Colonic mucosa (tissue), 4 donors: ENCODE data around the gene MTSS2. TPM values are rescaled to one million over a fixed set of nuclear protein-coding genes. Genes with fewer than 3 reads are reported as not detected.

ENCODE experiments used
- DNase-seq: peaks from one replicate; pipeline ENCODE4 v3.0.0-alpha.2; 2020
- H3K27ac ChIP-seq: fragments of 200-600 bp; one replicate; pipeline ENCODE4 v1.8.0; 2021
- H3K27me3 ChIP-seq: fragments of 200-600 bp; one replicate; pipeline ENCODE4 v1.8.0; 2021
- H3K36me3 ChIP-seq: fragments of 200-600 bp; one replicate; pipeline ENCODE4 v1.8.0; 2021
- H3K4me1 ChIP-seq: fragments of 200-600 bp; one replicate; pipeline ENCODE4 v1.8.0; 2021; ENCODE audit warnings: mild to moderate bottlenecking
- H3K4me3 ChIP-seq: fragments of 200-600 bp; one replicate; pipeline ENCODE4 v1.8.0; 2021
- H3K9ac ChIP-seq, 2 donors: one replicate each; pipeline ENCODE4 v1.7.0; 2013; ENCODE audit warnings: control low read depth in 2 of 2, low read depth in 2 of 2, low read length in 2 of 2
- H3K9me3 ChIP-seq: fragments of 200-600 bp; one replicate; pipeline ENCODE4 v1.8.0; 2021
- intact Hi-C: fragments of 100-400 bp; cut with DNase I; formaldehyde crosslinking; loops from one replicate; pipeline ENCODE4 v1.14.1; 2022
- total RNA-seq, 2 donors: library from RNA; stranded (reverse); fragmentation: NEBNext Ultra II Directional in 1 of 2; extraction: Animal tissue kit (Norgen Biotek cat#: 25700) in 1 of 2; gene quantifications; one replicate each; pipeline ENCODE4 v1.2.1, GENCODE V29; 2021
- TF ChIP-seq, protein P1 (sequence below): fragments of 200-600 bp; IDR thresholded peaks from one replicate; pipeline ENCODE4 v1.8.0; 2022; ENCODE audit warnings: antibody characterized with exemption, mild to moderate bottlenecking
- donor health status: healthy.
- donor health status: DM: no; HTN: no; CAD: no.
- donor health status: DM: no; HTN: no; CAD: no.

The MTSS2 gene
- total RNA-seq, 2 donors from 2014 or later = 15.5 to 25.3 TPM

DNA sequence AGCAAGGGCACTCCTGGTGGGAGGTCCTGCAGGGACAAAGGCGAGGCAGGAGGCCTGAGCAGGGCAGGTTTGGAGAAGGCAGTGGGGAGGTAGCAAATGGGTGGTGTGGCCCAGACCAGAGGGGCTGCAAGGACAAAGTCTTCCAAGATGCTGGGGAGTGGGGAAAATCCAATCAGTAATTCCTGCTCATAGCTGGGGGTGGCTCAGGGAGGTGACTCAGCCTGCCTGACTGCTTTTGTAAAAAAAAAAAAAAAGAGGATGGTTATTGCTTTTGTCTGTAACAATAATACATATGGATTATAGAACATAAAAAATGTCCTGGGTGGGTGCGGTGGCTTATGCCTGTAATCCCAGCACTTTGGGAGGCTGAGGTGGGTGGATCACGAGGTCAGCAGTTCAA lies 34.3 kb downstream of the MTSS2 start:
- intact Hi-C loops = loop anchor here (5.0 kb wide), 2 partner anchors 74 to 119 kb away; no protein-coding TSS in a partner anchor
- DNase-seq = no peak
- Histone ChIP-seq H3K27me3 (no peaks in the 10 kb centered on the region), H3K4me1 (peaks cover 3% of the 10 kb centered on the region), H3K27ac (no peak overlapping the region), H3K4me3 (no peak overlapping the region), H3K9me3 (no peaks in the 10 kb centered on the region), H3K9ac (no peak overlapping the region), H3K36me3 (no peaks in the 10 kb centered on the region)
- TF ChIP-seq, protein P1, sequence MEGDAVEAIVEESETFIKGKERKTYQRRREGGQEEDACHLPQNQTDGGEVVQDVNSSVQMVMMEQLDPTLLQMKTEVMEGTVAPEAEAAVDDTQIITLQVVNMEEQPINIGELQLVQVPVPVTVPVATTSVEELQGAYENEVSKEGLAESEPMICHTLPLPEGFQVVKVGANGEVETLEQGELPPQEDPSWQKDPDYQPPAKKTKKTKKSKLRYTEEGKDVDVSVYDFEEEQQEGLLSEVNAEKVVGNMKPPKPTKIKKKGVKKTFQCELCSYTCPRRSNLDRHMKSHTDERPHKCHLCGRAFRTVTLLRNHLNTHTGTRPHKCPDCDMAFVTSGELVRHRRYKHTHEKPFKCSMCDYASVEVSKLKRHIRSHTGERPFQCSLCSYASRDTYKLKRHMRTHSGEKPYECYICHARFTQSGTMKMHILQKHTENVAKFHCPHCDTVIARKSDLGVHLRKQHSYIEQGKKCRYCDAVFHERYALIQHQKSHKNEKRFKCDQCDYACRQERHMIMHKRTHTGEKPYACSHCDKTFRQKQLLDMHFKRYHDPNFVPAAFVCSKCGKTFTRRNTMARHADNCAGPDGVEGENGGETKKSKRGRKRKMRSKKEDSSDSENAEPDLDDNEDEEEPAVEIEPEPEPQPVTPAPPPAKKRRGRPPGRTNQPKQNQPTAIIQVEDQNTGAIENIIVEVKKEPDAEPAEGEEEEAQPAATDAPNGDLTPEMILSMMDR = no peak

DNA sequence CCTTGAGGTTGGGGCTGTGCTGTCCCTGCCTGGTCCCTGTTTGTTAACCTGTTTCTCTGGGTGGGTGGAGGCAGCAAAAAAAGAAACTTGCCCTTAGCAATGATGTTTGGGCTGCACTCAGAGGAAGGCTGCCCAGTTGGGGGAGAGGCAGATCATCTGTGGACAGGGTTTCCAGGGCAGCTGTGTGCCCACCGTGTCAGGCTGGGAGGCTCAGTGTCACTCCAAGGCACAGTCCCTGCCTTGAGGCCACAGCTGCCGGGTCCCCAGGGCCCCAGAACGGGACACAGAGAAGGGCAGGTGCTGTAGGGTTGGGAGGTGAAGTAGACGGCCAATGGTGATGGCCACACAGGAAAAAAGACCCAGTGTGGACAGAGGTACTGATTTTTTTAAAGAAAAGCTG lies 35.6 kb downstream of the MTSS2 start:
- H3K27me3 ChIP-seq = no peaks in the 10 kb centered on the region
- H3K4me3 ChIP-seq = no peak overlapping the region
- H3K4me1 ChIP-seq = peaks cover 3% of the 10 kb centered on the region
- intact Hi-C loops = loop anchor here (5.0 kb wide), 2 partner anchors 73 to 118 kb away; no protein-coding TSS in a partner anchor
- TF ChIP-seq, protein P1 = no peak
- DNase-seq = no peak
- H3K9me3 ChIP-seq = no peaks in the 10 kb centered on the region
- H3K9ac ChIP-seq = no peak overlapping the region
- no peak overlapping the region for H3K27ac ChIP-seq
- no peaks in the 10 kb centered on the region for H3K36me3 ChIP-seq

DNA sequence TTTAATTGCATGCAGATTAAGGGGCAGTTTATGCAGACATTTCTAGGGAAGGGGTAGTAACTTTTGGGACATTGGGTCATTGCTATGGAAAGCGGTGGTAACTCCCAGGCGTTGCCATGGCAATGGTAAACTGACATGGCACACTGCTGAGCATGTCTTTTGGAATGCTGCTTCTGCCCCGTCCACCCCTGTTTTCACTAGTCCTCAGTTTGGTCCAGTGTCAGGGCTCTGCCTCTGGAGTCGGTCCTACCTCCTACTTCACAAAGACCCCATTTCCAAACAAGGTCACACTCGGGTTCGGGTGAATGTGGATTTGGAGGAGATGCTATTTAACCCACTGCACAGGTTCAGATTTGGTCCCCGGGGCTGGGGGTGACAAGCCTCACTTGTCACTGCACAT lies 36.6 kb downstream of the MTSS2 start:
- no peak overlapping the region for H3K4me3 ChIP-seq
- no peaks in the 10 kb centered on the region for H3K9me3 ChIP-seq
- no peaks in the 10 kb centered on the region for H3K36me3 ChIP-seq
- peaks cover 3% of the 10 kb centered on the region for H3K4me1 ChIP-seq
- no peak overlapping the region for H3K27ac ChIP-seq
- no peak overlapping the region for H3K9ac ChIP-seq
- intact Hi-C loops = no loop called here
- TF ChIP-seq, protein P1 = no peak
- H3K27me3 ChIP-seq = no peaks in the 10 kb centered on the region
- no peak for DNase-seq

DNA sequence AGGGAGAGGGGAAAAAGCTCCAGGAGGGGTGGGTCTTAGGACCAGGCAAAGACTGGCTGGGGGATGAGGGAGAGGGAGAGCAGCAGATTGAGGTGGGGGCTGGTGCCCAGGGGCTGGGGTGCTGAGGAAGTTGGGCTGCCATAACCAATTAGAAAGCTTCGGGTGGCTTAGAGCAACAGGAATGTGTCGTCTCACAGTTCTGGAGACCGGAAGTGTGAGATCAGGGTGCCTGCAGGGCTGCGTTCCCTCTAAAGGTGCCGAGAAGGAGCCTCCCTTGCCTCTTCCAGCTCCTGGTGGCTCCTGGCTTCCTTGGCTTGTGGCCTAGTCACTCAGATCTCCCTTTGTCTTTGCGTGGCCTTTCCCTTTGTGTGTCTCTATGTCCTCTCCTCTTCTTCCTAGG lies 37.2 kb downstream of the MTSS2 start:
- intact Hi-C loops = no loop called here
- H3K27me3 ChIP-seq = no peaks in the 10 kb centered on the region
- TF ChIP-seq, protein P1 = no peak
- no peaks in the 10 kb centered on the region for H3K4me1 ChIP-seq
- no peaks in the 10 kb centered on the region for H3K36me3 ChIP-seq
- H3K4me3 ChIP-seq = no peak overlapping the region
- H3K27ac ChIP-seq = no peak overlapping the region
- H3K9ac ChIP-seq = no peak overlapping the region
- H3K9me3 ChIP-seq = no peaks in the 10 kb centered on the region
- DNase-seq = no peak

DNA sequence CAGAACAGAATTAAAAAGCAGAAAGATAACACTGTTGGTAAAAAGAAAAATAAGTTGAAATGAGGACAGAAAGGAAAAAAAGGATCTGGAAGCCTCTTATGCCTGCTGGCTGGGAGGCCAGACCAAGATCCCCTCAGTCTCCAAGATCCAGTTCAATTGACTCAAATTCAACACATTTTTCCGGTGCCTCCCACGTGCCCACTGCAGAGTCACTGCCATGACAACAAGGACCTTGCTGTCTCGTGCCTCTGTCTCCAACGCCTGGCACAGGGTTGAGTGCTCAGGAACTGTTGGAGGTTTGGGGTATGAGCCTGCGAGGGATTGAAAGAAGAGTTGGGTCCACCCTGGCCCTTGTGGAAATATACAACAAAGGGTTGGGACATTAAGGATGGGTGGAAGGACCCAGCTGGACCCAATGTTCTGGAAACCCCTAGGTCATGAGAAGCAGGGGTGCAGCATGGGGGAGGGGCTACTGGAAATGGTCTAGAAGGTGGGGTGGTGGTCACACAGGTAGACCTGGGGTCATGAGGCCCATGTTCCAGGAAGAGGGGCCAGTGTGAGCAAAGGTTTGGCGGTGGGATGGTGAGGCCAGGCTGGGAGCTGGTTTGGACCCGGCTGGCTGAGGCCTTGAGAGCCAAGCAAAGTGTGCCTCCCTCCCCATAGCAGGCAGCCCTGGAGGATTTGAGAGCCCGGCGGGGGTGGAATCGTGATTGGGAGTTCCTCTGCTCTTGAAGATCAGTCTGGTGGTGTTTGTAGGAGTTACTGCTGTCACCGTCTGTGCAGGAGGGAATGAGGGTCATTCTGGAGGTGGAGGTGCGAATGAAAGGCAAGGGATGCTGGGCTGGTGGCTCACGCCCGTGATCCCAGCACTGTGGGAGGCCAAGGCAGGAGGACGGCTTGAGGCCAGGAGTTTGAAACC lies 38.2 kb downstream of the MTSS2 start:
- no peak for DNase-seq
- Histone ChIP-seq H3K27me3 (no peaks in the 10 kb centered on the region), H3K4me3 (no peak overlapping the region), H3K9me3 (no peaks in the 10 kb centered on the region), H3K36me3 (no peaks in the 10 kb centered on the region), H3K4me1 (no peaks in the 10 kb centered on the region), H3K9ac (no peak overlapping the region), H3K27ac (no peak overlapping the region)
- intact Hi-C loops = no loop called here
- TF ChIP-seq, protein P1 = no peak
